GM12878 (cell line): Measurements from ENCODE around the gene TMX4. TPM values are rescaled to one million over a fixed set of nuclear protein-coding genes. Genes with fewer than 3 reads are reported as not detected.

Experiments used
- KAT2A ChIP-seq: conservative IDR thresholded peaks from 2 replicates; pipeline ENCODE4 v1.6.1; 2011; ENCODE audit warnings: low read depth, low read length; ENCODE audit not compliant: control insufficient read depth
- NFXL1 ChIP-seq: fragments of 450-650 bp; IDR thresholded peaks from 2 replicates; pipeline ENCODE4 v1.6.1; 2017; ENCODE audit warnings: antibody characterized with exemption, mild to moderate bottlenecking, borderline replicate concordance
- POLR2AphosphoS5 ChIP-seq: IDR thresholded peaks from 2 replicates; pipeline ENCODE4 v1.6.1; 2011; ENCODE audit warnings: mild to moderate bottlenecking, low read length, inconsistent platforms
- RAD21 ChIP-seq: IDR thresholded peaks from 2 replicates; pipeline ENCODE4 v1.6.1; 2011; ENCODE audit warnings: mild to moderate bottlenecking, low read depth, low read length, moderate library complexity; ENCODE audit not compliant: insufficient read depth
- YBX1 ChIP-seq: fragments of 450-650 bp; IDR thresholded peaks from 2 replicates; pipeline ENCODE4 v1.6.1; 2016; ENCODE audit warnings: antibody characterized with exemption
- polyA plus RNA-seq, 11 experiments: library from polyadenylated mRNA; depleted of rRNA in 4 of 11; unstranded in 6 of 11; stranded (reverse) in 5 of 11; fragments of >200 nt; fragmentation: Nextera tagmentation in 4 of 11; fragmentation: Illumina TruSeq in 1 of 11; extraction: Ambion mirVana in 4 of 11; extraction: Trizol in 1 of 11; gene quantifications; 1 replicate in 1 of 11; 2 replicates in 10 of 11; pipeline versions ENCODE4 v1.2.1 to v1.2.3, GENCODE V29; 2011 to 2016; ENCODE audit warnings: inconsistent platforms in 2 of 11, missing spikeins in 2 of 11, low read depth in 1 of 11
- total RNA-seq, 4 experiments: library from RNA; depleted of rRNA in 3 of 4; stranded (reverse); fragments of >200 nt in 3 of 4; fragmentation: Illumina TruSeq in 1 of 4; extraction: Trizol in 1 of 4; gene quantifications; 2 replicates each; pipeline versions ENCODE4 v1.2.1 to v1.2.3, GENCODE V29; 2013 to 2021
- TF ChIP-seq, protein P1 (sequence below): fragments of 450-650 bp; IDR thresholded peaks from 2 replicates; pipeline ENCODE4 v1.6.1; 2017; ENCODE audit warnings: mild to moderate bottlenecking, low read depth, inconsistent platforms; ENCODE audit not compliant: poor library complexity, severe bottlenecking
- TF ChIP-seq, protein P2 (sequence below), 3 experiments: IDR thresholded peaks in 2 of 3; conservative IDR thresholded peaks in 1 of 3; 2 replicates each; pipeline ENCODE4 v1.5.1; 2011; ENCODE audit warnings: low read depth in 3 of 3, low read length in 3 of 3, mild to moderate bottlenecking in 3 of 3, control low read depth in 2 of 3, moderate library complexity in 2 of 3, inconsistent platforms in 1 of 3, mixed read lengths in 1 of 3; ENCODE audit not compliant: control insufficient read depth in 2 of 3, insufficient read depth in 1 of 3; ENCODE audit errors: extremely low read depth in 1 of 3
- TF ChIP-seq, protein P3 (sequence below): fragments of 450-650 bp; formaldehyde crosslinking; IDR thresholded peaks from 2 replicates; pipeline ENCODE4 v1.4.0; 2022; ENCODE audit warnings: mild to moderate bottlenecking, moderate library complexity

The TMX4 gene
- total and polyA plus RNA-seq, 10 of the 15 experiments (the other 5 are each of a cell fraction or from before 2014, with no cell fraction given) = 3.9 to 19.9 (median 11.1) TPM

- TF ChIP-seq, protein P1, sequence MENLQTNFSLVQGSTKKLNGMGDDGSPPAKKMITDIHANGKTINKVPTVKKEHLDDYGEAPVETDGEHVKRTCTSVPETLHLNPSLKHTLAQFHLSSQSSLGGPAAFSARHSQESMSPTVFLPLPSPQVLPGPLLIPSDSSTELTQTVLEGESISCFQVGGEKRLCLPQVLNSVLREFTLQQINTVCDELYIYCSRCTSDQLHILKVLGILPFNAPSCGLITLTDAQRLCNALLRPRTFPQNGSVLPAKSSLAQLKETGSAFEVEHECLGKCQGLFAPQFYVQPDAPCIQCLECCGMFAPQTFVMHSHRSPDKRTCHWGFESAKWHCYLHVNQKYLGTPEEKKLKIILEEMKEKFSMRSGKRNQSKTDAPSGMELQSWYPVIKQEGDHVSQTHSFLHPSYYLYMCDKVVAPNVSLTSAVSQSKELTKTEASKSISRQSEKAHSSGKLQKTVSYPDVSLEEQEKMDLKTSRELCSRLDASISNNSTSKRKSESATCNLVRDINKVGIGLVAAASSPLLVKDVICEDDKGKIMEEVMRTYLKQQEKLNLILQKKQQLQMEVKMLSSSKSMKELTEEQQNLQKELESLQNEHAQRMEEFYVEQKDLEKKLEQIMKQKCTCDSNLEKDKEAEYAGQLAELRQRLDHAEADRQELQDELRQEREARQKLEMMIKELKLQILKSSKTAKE = no peak
- TF ChIP-seq NFXL1 = no peak
- TF ChIP-seq, protein P2, sequence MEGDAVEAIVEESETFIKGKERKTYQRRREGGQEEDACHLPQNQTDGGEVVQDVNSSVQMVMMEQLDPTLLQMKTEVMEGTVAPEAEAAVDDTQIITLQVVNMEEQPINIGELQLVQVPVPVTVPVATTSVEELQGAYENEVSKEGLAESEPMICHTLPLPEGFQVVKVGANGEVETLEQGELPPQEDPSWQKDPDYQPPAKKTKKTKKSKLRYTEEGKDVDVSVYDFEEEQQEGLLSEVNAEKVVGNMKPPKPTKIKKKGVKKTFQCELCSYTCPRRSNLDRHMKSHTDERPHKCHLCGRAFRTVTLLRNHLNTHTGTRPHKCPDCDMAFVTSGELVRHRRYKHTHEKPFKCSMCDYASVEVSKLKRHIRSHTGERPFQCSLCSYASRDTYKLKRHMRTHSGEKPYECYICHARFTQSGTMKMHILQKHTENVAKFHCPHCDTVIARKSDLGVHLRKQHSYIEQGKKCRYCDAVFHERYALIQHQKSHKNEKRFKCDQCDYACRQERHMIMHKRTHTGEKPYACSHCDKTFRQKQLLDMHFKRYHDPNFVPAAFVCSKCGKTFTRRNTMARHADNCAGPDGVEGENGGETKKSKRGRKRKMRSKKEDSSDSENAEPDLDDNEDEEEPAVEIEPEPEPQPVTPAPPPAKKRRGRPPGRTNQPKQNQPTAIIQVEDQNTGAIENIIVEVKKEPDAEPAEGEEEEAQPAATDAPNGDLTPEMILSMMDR (IDR thresholded peaks at IDR 0.05 in 2 of 3, conservative IDR thresholded peaks at IDR 0.05 in 1 of 3; ENCODE audit: control insufficient read depth in 2 of 3, extremely low read depth in 1 of 3, insufficient read depth in 1 of 3, low read depth in 3 of 3, low read length in 3 of 3) = peak; percentile 50 to 72 (median 62); a peak in 5 of 6 replicates
- peak; percentile 68 for TF ChIP-seq RAD21
- TF ChIP-seq KAT2A = no peak
- TF ChIP-seq POLR2AphosphoS5 = no peak
- TF ChIP-seq, protein P3, sequence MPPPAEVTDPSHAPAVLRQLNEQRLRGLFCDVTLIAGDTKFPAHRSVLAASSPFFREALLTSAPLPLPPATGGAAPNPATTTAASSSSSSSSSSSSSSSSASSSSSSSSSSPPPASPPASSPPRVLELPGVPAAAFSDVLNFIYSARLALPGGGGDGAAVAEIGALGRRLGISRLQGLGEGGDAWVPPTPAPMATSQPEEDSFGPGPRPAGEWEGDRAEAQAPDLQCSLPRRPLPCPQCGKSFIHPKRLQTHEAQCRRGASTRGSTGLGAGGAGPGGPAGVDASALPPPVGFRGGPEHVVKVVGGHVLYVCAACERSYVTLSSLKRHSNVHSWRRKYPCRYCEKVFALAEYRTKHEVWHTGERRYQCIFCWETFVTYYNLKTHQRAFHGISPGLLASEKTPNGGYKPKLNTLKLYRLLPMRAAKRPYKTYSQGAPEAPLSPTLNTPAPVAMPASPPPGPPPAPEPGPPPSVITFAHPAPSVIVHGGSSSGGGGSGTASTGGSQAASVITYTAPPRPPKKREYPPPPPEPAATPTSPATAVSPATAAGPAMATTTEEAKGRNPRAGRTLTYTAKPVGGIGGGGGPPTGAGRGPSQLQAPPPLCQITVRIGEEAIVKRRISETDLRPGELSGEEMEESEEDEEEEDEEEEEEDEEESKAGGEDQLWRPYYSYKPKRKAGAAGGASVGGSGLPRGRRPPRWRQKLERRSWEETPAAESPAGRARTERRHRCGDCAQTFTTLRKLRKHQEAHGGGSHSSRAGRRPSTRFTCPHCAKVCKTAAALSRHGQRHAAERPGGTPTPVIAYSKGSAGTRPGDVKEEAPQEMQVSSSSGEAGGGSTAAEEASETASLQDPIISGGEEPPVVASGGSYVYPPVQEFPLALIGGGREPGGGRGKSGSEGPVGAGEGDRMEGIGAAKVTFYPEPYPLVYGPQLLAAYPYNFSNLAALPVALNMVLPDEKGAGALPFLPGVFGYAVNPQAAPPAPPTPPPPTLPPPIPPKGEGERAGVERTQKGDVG = no peak
- no peak for TF ChIP-seq YBX1
Measured at GRCh38 chr20:8043687-8044282, 24.2 kb upstream of the TMX4 start (continued).
